ENCODE results near the gene NOP53.

DNA sequence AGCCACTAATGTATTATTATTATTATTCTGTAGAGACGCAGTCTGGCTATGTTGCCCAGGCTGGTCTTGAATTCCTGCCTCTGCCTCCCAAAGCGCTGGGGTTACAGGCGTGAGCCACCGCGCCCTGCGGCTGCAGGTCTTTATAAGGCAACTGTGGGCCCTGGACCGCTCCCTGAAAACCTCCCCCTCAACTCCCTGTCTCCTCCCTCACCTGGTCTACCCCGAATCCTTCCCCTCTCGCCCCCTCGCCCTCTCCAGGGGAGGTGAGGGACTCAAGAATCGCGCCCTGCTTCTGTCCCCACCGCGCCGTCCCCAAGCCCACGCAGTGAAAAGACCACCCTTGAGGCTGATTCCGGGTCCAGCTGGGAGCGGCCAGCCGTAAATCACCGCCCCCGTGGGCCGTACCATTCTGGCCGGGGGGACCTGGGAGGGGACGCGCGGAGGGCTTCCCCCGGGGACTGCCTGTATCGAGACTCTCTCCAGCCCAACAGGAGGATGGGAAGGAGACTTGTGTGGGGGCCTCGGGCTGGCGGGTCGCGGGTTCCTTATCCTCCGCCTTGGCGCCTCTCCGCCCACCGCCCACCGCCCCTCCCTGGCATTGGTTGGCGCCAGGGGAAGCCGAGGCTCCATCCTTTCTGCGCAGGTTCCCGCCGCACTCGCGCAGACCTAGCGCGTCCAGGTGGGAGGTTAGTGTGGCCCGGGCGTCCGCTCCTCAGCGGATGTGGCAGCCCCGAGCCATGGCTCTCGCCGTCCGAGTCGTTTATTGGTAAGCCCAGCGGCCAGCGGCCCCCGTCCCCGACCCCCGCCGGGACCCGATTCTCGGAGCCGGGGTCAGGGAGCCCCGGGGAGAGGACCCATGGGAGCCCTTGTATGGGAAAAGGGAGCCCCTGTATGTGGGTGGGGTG is 33.0 kb downstream of the NOP53 start, which contains the start of gene SELENOW:
- TF ChIP-seq EZH2 (IDR thresholded peaks at IDR 0.05; ENCODE audit: low read length, missing control alignments) = no peak
- TF ChIP-seq, protein P1, sequence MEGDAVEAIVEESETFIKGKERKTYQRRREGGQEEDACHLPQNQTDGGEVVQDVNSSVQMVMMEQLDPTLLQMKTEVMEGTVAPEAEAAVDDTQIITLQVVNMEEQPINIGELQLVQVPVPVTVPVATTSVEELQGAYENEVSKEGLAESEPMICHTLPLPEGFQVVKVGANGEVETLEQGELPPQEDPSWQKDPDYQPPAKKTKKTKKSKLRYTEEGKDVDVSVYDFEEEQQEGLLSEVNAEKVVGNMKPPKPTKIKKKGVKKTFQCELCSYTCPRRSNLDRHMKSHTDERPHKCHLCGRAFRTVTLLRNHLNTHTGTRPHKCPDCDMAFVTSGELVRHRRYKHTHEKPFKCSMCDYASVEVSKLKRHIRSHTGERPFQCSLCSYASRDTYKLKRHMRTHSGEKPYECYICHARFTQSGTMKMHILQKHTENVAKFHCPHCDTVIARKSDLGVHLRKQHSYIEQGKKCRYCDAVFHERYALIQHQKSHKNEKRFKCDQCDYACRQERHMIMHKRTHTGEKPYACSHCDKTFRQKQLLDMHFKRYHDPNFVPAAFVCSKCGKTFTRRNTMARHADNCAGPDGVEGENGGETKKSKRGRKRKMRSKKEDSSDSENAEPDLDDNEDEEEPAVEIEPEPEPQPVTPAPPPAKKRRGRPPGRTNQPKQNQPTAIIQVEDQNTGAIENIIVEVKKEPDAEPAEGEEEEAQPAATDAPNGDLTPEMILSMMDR (conservative IDR thresholded peaks at IDR 0.05 in 1 of 2, IDR thresholded peaks at IDR 0.05 in 1 of 2; ENCODE audit: low read depth in 1 of 2, low read length in 2 of 2) = no peak

Data from fibroblast of lung (primary cell).